K562 (cell line): ENCODE results near the gene PRKD1. TPM values are rescaled to one million over a fixed set of nuclear protein-coding genes. Genes with fewer than 3 reads are reported as not detected.

Experiments used
- ATAC-seq: fragments of 200-7000 bp; cut with Tn5 transposase; 3 replicates; pipeline ENCODE4 v1.9.1; 2020; ENCODE audit warnings: moderate library complexity
- BruUV-seq: library from RNA; stranded (reverse); fragments of 400-500 nt; replicated peaks from 2 replicates; lab custom pipeline; 2021; lab: Mats Ljungman, UMichigan
- CTCF ChIA-PET: fragments of 300-600 bp; formaldehyde crosslinking; extraction: SDS; loops from one replicate; lab custom pipeline; 2021; ENCODE audit warnings: low intra/inter-chr PET ratio; lab: Yijun Ruan, JAX
- POLR2A ChIA-PET: fragments of 300-600, 350-650 bp; sonication (Branson Sonifier 250); formaldehyde crosslinking; extraction: SDS; loops from one replicate; lab custom pipeline; 2021; ENCODE audit warnings: antibody characterized with exemption, inconsistent platforms; lab: Yijun Ruan, JAX
- DNase-seq, 4 experiments: peaks; one replicate each; pipeline versions ENCODE4 v3.0.0 to v3.0.0-alpha.2; 2011 to 2018; ENCODE audit warnings: low spot score in 3 of 4, mixed read lengths in 3 of 4; ENCODE audit errors: extremely low read depth in 1 of 4
- FAIRE-seq: peaks from 2 replicates; lab custom pipeline; 2011; peaks lifted over from hg19 to GRCh38; lab: Jason Lieb, UNC
- H2AFZ ChIP-seq: 2 replicates; pipeline ENCODE4 v1.6.0; 2011; ENCODE audit warnings: low read depth, low read length, control low read depth, inconsistent platforms
- H3K27ac ChIP-seq: fragments of 200-600 bp; 3 replicates; pipeline ENCODE4 v1.8.0; 2011; ENCODE audit warnings: low read depth, mild to moderate bottlenecking, control low read depth, inconsistent platforms, low read length, moderate library complexity, mixed read lengths; ENCODE audit errors: extremely low read depth
- H3K27me3 ChIP-seq, 2 experiments: fragments of 300-600 bp in 1 of 2; 2 replicates in 1 of 2; 3 replicates in 1 of 2; pipeline versions ENCODE4 v1.6.0 to v1.8.0; 2011; ENCODE audit warnings: inconsistent platforms in 2 of 2, low read length in 2 of 2, mild to moderate bottlenecking in 1 of 2, mixed read lengths in 1 of 2, moderate library complexity in 1 of 2; ENCODE audit not compliant: control insufficient read depth in 2 of 2, insufficient read depth in 2 of 2
- H3K36me3 ChIP-seq: fragments of 300-600 bp; 3 replicates; pipeline ENCODE4 v1.8.0; 2011; ENCODE audit warnings: mild to moderate bottlenecking, low read length, inconsistent platforms; ENCODE audit not compliant: control insufficient read depth, insufficient read depth
- H3K4me1 ChIP-seq, 2 experiments: fragments of 200-600 bp in 1 of 2; replicated peaks in 1 of 2; 2 replicates in 1 of 2; 3 replicates in 1 of 2; pipeline versions ENCODE4 v1.5.1 to v1.8.0; 2011; ENCODE audit warnings: inconsistent platforms in 2 of 2, low read length in 2 of 2, mild to moderate bottlenecking in 1 of 2, mixed read lengths in 1 of 2, moderate library complexity in 1 of 2; ENCODE audit not compliant: control insufficient read depth in 2 of 2, insufficient read depth in 2 of 2
- H3K4me2 ChIP-seq: 2 replicates; pipeline ENCODE4 v1.6.1; 2011; ENCODE audit warnings: low read length, control low read depth, inconsistent platforms, mixed read lengths; ENCODE audit not compliant: insufficient read depth
- H3K4me3 ChIP-seq: fragments of 200-600 bp; sonication (generic), shearing (Covaris generic); 2 replicates; pipeline ENCODE4 v1.5.1; 2016; ENCODE audit warnings: control low read depth, inconsistent platforms
- H3K79me2 ChIP-seq: fragments of 200-600 bp; 3 replicates; pipeline ENCODE4 v1.8.0; 2011; ENCODE audit warnings: low read length, inconsistent platforms; ENCODE audit not compliant: control insufficient read depth, insufficient read depth
- H3K9ac ChIP-seq, 2 experiments: 2 replicates each; pipeline versions ENCODE4 v1.6.0 to v1.6.1; 2011; ENCODE audit warnings: low read depth in 2 of 2, low read length in 2 of 2, control low read depth in 1 of 2, inconsistent platforms in 1 of 2, mild to moderate bottlenecking in 1 of 2, mixed read lengths in 1 of 2; ENCODE audit not compliant: insufficient read depth in 1 of 2
- H3K9me1 ChIP-seq: one replicate; pipeline ENCODE4 v1.6.0; 2011; ENCODE audit warnings: inconsistent platforms, mild to moderate bottlenecking, low read length, moderate library complexity; ENCODE audit not compliant: control insufficient read depth, insufficient read depth
- H3K9me3 ChIP-seq: replicated peaks from 2 replicates; pipeline ENCODE4 v1.5.1; 2011; ENCODE audit warnings: low read depth, low read length, inconsistent platforms; ENCODE audit not compliant: control insufficient read depth, insufficient read depth
- H4K20me1 ChIP-seq: replicated peaks from 2 replicates; pipeline ENCODE4 v1.6.1; 2011; ENCODE audit warnings: low read length, inconsistent platforms, mixed read lengths; ENCODE audit not compliant: control insufficient read depth, insufficient read depth
- DMBX1 ChIP-seq: fragments of 250-450 bp; sonication (Bioruptor Pico); IDR thresholded peaks from 2 replicates; pipeline ENCODE4 v1.8.0; 2022; ENCODE audit warnings: inconsistent platforms, mild to moderate bottlenecking, moderate library complexity, borderline replicate concordance
- FOSL1 ChIP-seq: fragments of 200-800 bp; sonication (Bioruptor generic); conservative IDR thresholded peaks from 2 replicates; pipeline ENCODE4 v1.6.1; 2016; ENCODE audit warnings: missing genetic modification characterization, missing compliant biosample characterization
- MCM5 ChIP-seq: fragments of 450-650 bp; IDR thresholded peaks from 2 replicates; pipeline ENCODE4 v1.6.1; 2016; ENCODE audit warnings: low read depth
- ZNF3 ChIP-seq: fragments of 250-450 bp; sonication (Bioruptor Pico); IDR thresholded peaks from 2 replicates; pipeline ENCODE4 v1.5.0; 2021; ENCODE audit warnings: mild to moderate bottlenecking, moderate library complexity
- WGBS: fragments of 100-300 bp; shearing (Covaris generic); methylation state at CpG from one replicate; pipeline ENCODE4 v1.1.6; 2016; ENCODE audit warnings: low coverage, mixed read lengths; ENCODE audit not compliant: insufficient coverage; ENCODE audit errors: missing lambda C conversion rate; 5-methylcytosine and 5-hydroxymethylcytosine counted together
- in situ Hi-C: fragments of 300-500 bp; cut with MboI; formaldehyde crosslinking; loops from 4 replicates; pipeline ENCODE4 v1.15.0; 2018; ENCODE audit warnings: inconsistent platforms, mixed read lengths
- intact Hi-C: fragments of 100-400 bp; cut with micrococcal nuclease; formaldehyde crosslinking; loops from 2 replicates; pipeline ENCODE4 v1.14.2; 2022
- polyA plus RNA-seq, 8 experiments: library from polyadenylated mRNA; depleted of rRNA in 4 of 8; stranded (reverse) in 5 of 8; unstranded in 3 of 8; fragments of >200 nt; fragmentation: Nextera tagmentation in 2 of 8; fragmentation: Illumina TruSeq in 1 of 8; extraction: Ambion mirVana in 2 of 8; extraction: Trizol in 1 of 8; gene quantifications; 2 replicates each; pipeline versions ENCODE4 v1.2.1 to v1.2.3, GENCODE V29; 2011 to 2014; ENCODE audit warnings: inconsistent platforms in 1 of 8, missing spikeins in 1 of 8
- total RNA-seq, 7 experiments: library from RNA; depleted of rRNA in 6 of 7; stranded (reverse); fragments of >200 nt in 6 of 7; fragmentation: Illumina TruSeq in 2 of 7; extraction: Trizol in 2 of 7; gene quantifications; 2 replicates each; pipeline versions ENCODE4 v1.2.1 to v1.2.3, GENCODE V29; 2011 to 2021; ENCODE audit warnings: low replicate concordance in 1 of 7
- TF ChIP-seq, protein P1 (sequence below): fragments of 250-450 bp; sonication (Bioruptor Pico); IDR thresholded peaks from 2 replicates; pipeline ENCODE4 v1.8.0; 2022; ENCODE audit warnings: moderate library complexity, mild to moderate bottlenecking, inconsistent platforms
- TF ChIP-seq, protein P2 (sequence below): sonication (generic); formaldehyde crosslinking; IDR thresholded peaks from 2 replicates; pipeline ENCODE4 v1.9.0; 2022; ENCODE audit warnings: mild to moderate bottlenecking, missing genetic modification reagents
- TF ChIP-seq, protein P3 (sequence below): fragments of 200-400 bp; formaldehyde crosslinking; IDR thresholded peaks from 2 replicates; pipeline ENCODE4 v1.6.1; 2017; ENCODE audit warnings: mild to moderate bottlenecking, low read depth, low read length, moderate library complexity

Gene PRKD1
- total and polyA plus RNA-seq, 9 of the 15 experiments (the other 6 are each of a cell fraction or from before 2014, with no cell fraction given) = 0.04 to 0.25 (median 0.13) TPM; not detected in 1

DNA sequence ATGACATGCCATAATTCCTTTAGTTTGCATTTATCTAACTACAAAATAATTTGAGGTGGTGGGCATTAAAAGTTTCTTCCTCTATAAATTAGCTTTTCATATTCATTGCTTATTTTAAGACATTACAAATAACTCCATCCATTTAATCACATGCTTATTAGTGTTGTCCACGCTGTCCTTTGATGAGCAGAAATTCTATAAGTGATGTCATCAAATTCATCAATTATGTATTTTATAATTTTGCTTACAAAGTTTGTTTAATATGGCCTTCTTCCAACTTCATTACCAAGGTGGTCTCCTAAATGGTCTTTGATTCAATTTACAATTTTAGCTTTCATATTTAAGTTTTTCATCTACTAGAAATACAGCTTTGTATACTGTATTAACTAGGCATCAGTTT is 173.5 kb downstream of the PRKD1 start:
- Histone ChIP-seq H3K79me2 (no peaks in the 10 kb centered on the region), H3K9ac (no peak overlapping the region), H3K4me2 (no peak overlapping the region), H2AFZ (no peak overlapping the region), H3K27me3 (no peaks in the 10 kb centered on the region), H3K4me3 (no peak overlapping the region), H3K36me3 (no peaks in the 10 kb centered on the region), H4K20me1 (no peaks in the 10 kb centered on the region), H3K9me1 (no peaks in the 10 kb centered on the region), H3K4me1 (no peaks in the 10 kb centered on the region), H3K9me3 (no peaks in the 10 kb centered on the region), H3K27ac (no peak overlapping the region)
- CTCF ChIA-PET = no interaction called here
- WGBS = 11% methylated on average over 1 of the region's 1 CpG
- TF ChIP-seq, protein P1, sequence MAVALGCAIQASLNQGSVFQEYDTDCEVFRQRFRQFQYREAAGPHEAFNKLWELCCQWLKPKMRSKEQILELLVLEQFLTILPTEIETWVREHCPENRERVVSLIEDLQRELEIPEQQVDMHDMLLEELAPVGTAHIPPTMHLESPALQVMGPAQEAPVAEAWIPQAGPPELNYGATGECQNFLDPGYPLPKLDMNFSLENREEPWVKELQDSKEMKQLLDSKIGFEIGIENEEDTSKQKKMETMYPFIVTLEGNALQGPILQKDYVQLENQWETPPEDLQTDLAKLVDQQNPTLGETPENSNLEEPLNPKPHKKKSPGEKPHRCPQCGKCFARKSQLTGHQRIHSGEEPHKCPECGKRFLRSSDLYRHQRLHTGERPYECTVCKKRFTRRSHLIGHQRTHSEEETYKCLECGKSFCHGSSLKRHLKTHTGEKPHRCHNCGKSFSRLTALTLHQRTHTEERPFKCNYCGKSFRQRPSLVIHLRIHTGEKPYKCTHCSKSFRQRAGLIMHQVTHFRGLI (CRISPR knock-in tag) = no peak
- TF ChIP-seq, protein P2, sequence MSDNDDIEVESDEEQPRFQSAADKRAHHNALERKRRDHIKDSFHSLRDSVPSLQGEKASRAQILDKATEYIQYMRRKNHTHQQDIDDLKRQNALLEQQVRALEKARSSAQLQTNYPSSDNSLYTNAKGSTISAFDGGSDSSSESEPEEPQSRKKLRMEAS = no peak
- no TSS peak for BruUV-seq
- POLR2A ChIA-PET = no interaction called here
- DNase-seq (no peak), FAIRE-seq (no peak), ATAC-seq (no peak)
- in situ Hi-C loops = no loop called here
- intact Hi-C loops = no loop called here

DNA sequence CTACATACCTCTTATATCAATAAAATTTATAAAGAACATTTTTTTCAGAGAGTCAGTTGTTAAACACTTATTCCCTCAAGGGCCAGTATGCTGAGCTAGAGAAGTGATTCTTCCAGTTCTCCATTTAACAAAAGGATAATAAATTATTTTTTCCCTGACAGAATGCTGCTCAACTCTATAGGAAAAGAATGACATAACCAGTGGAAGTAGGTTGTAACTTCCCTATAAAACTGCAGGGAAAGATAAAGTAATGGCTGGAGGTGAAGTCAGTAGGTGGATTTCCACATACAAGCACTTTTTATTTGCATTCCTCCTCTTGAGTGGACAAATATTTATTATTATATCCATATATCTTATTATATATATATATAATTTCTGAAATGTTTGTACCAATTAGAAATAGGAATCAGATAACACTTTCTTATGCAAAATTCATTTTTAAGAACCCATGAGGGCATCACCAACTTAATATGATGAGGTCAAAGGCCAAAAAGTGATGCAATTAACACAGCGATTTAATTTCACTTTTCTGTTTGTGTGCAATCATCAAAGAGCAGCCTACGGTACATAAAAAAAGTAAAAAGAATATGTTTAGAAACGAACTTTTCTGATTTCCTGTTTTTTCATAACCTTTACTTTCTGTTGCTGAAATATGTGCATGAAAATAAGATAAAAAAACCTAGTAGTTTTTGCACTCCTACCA is 175.3 kb downstream of the PRKD1 start:
- WGBS = 11% methylated on average over 3 of the region's 3 CpGs
- no peaks in the 10 kb centered on the region for H3K9me3 ChIP-seq
- H3K36me3 ChIP-seq = no peaks in the 10 kb centered on the region
- H3K4me1 ChIP-seq = no peaks in the 10 kb centered on the region
- H3K27ac ChIP-seq = no peak overlapping the region
- no peaks in the 10 kb centered on the region for H3K27me3 ChIP-seq
- H2AFZ ChIP-seq = no peak overlapping the region
- no peaks in the 10 kb centered on the region for H3K79me2 ChIP-seq
- intact Hi-C loops = no loop called here
- no peak overlapping the region for H3K4me3 ChIP-seq
- H3K9me1 ChIP-seq = no peaks in the 10 kb centered on the region
- no peak overlapping the region for H3K9ac ChIP-seq
- H3K4me2 ChIP-seq = no peak overlapping the region
- DNase-seq = no peak
- BruUV-seq = no TSS peak
- ChIA-PET POLR2A (no interaction called here), CTCF (no interaction called here)
- ATAC-seq = no peak
- in situ Hi-C loops = no loop called here
- H4K20me1 ChIP-seq = no peaks in the 10 kb centered on the region
- FAIRE-seq = no peak
- no peak for TF ChIP-seq DMBX1 (CRISPR knock-in tag)
- no peak for TF ChIP-seq FOSL1 (tag)
- TF ChIP-seq MCM5 = no peak
- no peak for TF ChIP-seq ZNF3 (CRISPR knock-in tag)
- TF ChIP-seq, protein P3, sequence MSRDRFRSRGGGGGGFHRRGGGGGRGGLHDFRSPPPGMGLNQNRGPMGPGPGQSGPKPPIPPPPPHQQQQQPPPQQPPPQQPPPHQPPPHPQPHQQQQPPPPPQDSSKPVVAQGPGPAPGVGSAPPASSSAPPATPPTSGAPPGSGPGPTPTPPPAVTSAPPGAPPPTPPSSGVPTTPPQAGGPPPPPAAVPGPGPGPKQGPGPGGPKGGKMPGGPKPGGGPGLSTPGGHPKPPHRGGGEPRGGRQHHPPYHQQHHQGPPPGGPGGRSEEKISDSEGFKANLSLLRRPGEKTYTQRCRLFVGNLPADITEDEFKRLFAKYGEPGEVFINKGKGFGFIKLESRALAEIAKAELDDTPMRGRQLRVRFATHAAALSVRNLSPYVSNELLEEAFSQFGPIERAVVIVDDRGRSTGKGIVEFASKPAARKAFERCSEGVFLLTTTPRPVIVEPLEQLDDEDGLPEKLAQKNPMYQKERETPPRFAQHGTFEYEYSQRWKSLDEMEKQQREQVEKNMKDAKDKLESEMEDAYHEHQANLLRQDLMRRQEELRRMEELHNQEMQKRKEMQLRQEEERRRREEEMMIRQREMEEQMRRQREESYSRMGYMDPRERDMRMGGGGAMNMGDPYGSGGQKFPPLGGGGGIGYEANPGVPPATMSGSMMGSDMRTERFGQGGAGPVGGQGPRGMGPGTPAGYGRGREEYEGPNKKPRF = no peak
